Measurements from ENCODE around the gene PYM1. TPM values are rescaled to one million over a fixed set of nuclear protein-coding genes. Genes with fewer than 3 reads are reported as not detected.

Gene PYM1
- total RNA-seq, 6 donors from 2014 or later, result 23.0 to 47.3 (median 32.8) TPM

- Histone ChIP-seq H3K27ac (no peak overlapping the region), H3K4me3 (no peak overlapping the region), H3K4me1 (peaks cover 0 to 10% (median 4%) of the 10 kb centered on the region in 4 donors), H3K27me3 (no peaks in the 10 kb centered on the region), H3K36me3 (peaks cover 4 to 24% (median 18%) of the 10 kb centered on the region in 4 donors), H3K9me3 (no peaks in the 10 kb centered on the region)
- DNase-seq (no peak), ATAC-seq (ENCODE audit: low FRiP score in 2 of 2) (no peak)
- 71 to 90% methylated on average over 1 of the region's 1 CpG for WGBS, 2 donors
- no peak for TF ChIP-seq POLR2AphosphoS5 (IDR thresholded peaks at IDR 0.05)
- TF ChIP-seq POLR2A (IDR thresholded peaks at IDR 0.05), result no peak
- no peak for TF ChIP-seq EP300 (IDR thresholded peaks at IDR 0.05)
- TF ChIP-seq CTCF (IDR thresholded peaks at IDR 0.05), result no peak
Measured at GRCh38 chr12:55906056-55906455, 21.6 kb downstream of the PYM1 start.

GRCh38 chr12:55901881-55902490 lies 25.7 kb downstream of the PYM1 start:
- Histone ChIP-seq H3K4me3 (no peak overlapping the region), H3K4me1 (no peaks in the 10 kb centered on the region), H3K27ac (no peak overlapping the region), H3K27me3 (no peaks in the 10 kb centered on the region), H3K36me3 (peaks cover 4 to 31% (median 21%) of the 10 kb centered on the region in 4 donors), H3K9me3 (no peaks in the 10 kb centered on the region)
- DNase-seq (no peak), ATAC-seq (ENCODE audit: low FRiP score in 2 of 2) (no peak)
- 90 to 97% methylated on average over 7 of the region's 7 CpGs for WGBS, 2 donors
- TF ChIP-seq CTCF (IDR thresholded peaks at IDR 0.05) (no peak), POLR2A (IDR thresholded peaks at IDR 0.05) (no peak), POLR2AphosphoS5 (IDR thresholded peaks at IDR 0.05) (no peak), EP300 (IDR thresholded peaks at IDR 0.05) (no peak)

GRCh38 chr12:55899082-55899481 lies 28.6 kb downstream of the PYM1 start:
- no peak for TF ChIP-seq CTCF (IDR thresholded peaks at IDR 0.05)
- no peak for TF ChIP-seq POLR2A (IDR thresholded peaks at IDR 0.05)
- no peak for TF ChIP-seq EP300 (IDR thresholded peaks at IDR 0.05)
- no peak for TF ChIP-seq POLR2AphosphoS5 (IDR thresholded peaks at IDR 0.05)
- Histone ChIP-seq H3K27me3 (no peaks in the 10 kb centered on the region), H3K4me1 (no peaks in the 10 kb centered on the region), H3K27ac (no peak overlapping the region), H3K9me3 (no peaks in the 10 kb centered on the region), H3K4me3 (no peak overlapping the region), H3K36me3 (peaks cover 4 to 31% (median 21%) of the 10 kb centered on the region in 4 donors)
- WGBS, 2 donors, result 69 to 84% methylated on average over 2 of the region's 2 CpGs
- ATAC-seq (ENCODE audit: low FRiP score in 2 of 2) (no peak), DNase-seq (no peak)

- 87 to 92% methylated on average over 1 of the region's 1 CpG for WGBS, 2 donors
- no peak for ATAC-seq (ENCODE audit: low FRiP score in 2 of 2)
- no peak overlapping the region for H3K27ac ChIP-seq
- no peaks in the 10 kb centered on the region for H3K27me3 ChIP-seq
- H3K36me3 ChIP-seq, result no peaks in the 10 kb centered on the region
- TF ChIP-seq CTCF (IDR thresholded peaks at IDR 0.05) (no peak), EP300 (IDR thresholded peaks at IDR 0.05) (no peak), POLR2AphosphoS5 (IDR thresholded peaks at IDR 0.05) (no peak), POLR2A (IDR thresholded peaks at IDR 0.05) (no peak)
- no peak for DNase-seq
- H3K4me1 ChIP-seq, result no peaks in the 10 kb centered on the region
- no peak overlapping the region for H3K4me3 ChIP-seq
- H3K9me3 ChIP-seq, result no peaks in the 10 kb centered on the region
Measured at GRCh38 chr12:55893723-55894122, 34.0 kb downstream of the PYM1 start.

GRCh38 chr12:55891310-55891709 lies 36.4 kb downstream of the PYM1 start:
- no peaks in the 10 kb centered on the region for H3K9me3 ChIP-seq
- DNase-seq (no peak), ATAC-seq (ENCODE audit: low FRiP score in 2 of 2) (no peak)
- no peaks in the 10 kb centered on the region for H3K36me3 ChIP-seq
- H3K4me3 ChIP-seq, result no peak overlapping the region
- no peaks in the 10 kb centered on the region for H3K4me1 ChIP-seq
- TF ChIP-seq EP300 (IDR thresholded peaks at IDR 0.05) (no peak), POLR2AphosphoS5 (IDR thresholded peaks at IDR 0.05) (no peak), POLR2A (IDR thresholded peaks at IDR 0.05) (no peak), CTCF (IDR thresholded peaks at IDR 0.05) (no peak)
- no peaks in the 10 kb centered on the region for H3K27me3 ChIP-seq
- 83 to 95% methylated on average over 4 of the region's 4 CpGs for WGBS, 2 donors
- H3K27ac ChIP-seq, result no peak overlapping the region

All from upper lobe of left lung (tissue), 6 donors.